Epithelial cell of esophagus (primary cell): ENCODE results near the gene CAMKK1.
A peak's percentile ranks its signal among the peaks of the same experiment; 100 is the strongest.

Source experiments
- DNase-seq: peaks from one replicate; pipeline ENCODE4 v3.0.0; 2010; ENCODE audit warnings: low read depth
- H3K4me3 ChIP-seq: 2 replicates; pipeline ENCODE4 v1.5.1; 2011; ENCODE audit warnings: mild to moderate bottlenecking, low read length, control low read depth
- CTCF ChIP-seq: IDR thresholded peaks from 2 replicates; pipeline ENCODE4 v1.5.1; 2011; ENCODE audit warnings: low read depth, mild to moderate bottlenecking, low read length, control low read depth, inconsistent platforms; ENCODE audit not compliant: insufficient read depth; ENCODE audit errors: missing control alignments

CAMKK1 gene

DNA sequence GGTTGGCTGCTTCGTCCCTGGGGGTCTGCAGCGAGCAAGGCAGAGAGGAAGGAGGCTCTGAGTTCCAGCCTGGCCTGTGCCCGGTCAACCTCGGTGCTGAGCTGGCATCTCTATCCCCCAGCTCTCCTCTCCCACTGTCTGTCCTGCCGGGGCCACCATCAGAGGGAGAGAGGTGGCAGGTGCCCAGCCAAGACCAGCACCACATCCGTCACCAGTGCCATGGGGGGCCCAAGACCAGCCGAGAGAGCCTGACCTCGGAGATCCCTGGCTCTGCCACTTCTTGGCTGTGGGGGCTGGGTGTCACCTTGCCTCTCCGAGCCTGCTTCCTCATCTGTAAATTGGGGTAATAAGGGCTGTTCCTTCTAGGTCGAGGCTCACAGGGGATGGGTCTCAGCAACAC lies 24.0 kb upstream of the CAMKK1 start:
- DNase-seq = no peak

GRCh38 chr17:3915995-3916696 lies 23.3 kb upstream of the CAMKK1 start, which contains the start of gene P2RX1:
Gene P2RX1 (minus strand): TSS chr17:3916465. CDS start chr17:3916225, 240 bp downstream.
- no peak within 1 kb of the TSS for H3K4me3 ChIP-seq
- no peak for DNase-seq
- TF ChIP-seq CTCF = no peak

More for the DNA sequence above, 24.0 kb upstream of the CAMKK1 start:
- H3K4me3 ChIP-seq = no peak overlapping the region
- TF ChIP-seq CTCF = no peak

DNA sequence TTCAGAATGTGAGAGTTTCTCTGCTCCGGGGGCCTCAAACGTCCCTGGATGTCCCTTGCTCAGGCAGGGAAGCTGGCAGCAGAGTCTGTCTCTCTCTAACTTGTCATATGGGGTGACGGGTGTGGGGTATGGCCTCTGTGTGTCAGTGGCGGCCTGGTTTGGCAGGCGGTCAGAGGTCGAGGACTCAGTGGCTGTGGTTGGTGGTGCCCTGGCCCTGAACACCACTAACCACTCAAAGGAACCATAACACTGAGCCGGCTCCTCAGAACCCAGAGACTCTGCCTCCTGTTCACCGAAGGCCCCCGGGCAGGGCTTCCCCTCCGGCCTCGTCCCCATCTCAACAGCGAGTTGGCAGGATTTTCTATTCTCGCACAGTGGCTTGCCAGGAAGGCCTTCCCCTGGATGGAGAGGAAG lies 22.7 kb upstream of the CAMKK1 start:
- no peak for DNase-seq
- no peak overlapping the region for H3K4me3 ChIP-seq
- no peak for TF ChIP-seq CTCF

DNA sequence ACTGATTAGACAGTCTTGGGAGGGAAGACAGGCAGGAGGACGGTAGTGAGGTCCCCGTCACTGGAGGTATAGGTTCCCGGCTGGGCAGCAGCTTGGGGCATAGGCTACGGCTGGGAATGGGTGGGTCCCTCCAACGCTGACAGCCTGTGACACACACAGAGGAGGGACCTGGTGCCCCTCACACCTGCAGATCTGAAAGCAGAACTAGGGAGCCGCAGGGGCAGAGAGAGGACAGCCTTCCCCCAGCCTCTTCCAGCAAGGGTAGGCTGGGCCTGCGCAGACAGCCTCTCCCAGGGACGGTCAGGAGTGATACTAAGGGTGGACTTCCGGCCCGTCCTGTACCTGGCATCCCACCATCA lies 21.4 kb upstream of the CAMKK1 start:
- H3K4me3 ChIP-seq = no peak overlapping the region
- no peak for TF ChIP-seq CTCF
- DNase-seq = no peak

DNA sequence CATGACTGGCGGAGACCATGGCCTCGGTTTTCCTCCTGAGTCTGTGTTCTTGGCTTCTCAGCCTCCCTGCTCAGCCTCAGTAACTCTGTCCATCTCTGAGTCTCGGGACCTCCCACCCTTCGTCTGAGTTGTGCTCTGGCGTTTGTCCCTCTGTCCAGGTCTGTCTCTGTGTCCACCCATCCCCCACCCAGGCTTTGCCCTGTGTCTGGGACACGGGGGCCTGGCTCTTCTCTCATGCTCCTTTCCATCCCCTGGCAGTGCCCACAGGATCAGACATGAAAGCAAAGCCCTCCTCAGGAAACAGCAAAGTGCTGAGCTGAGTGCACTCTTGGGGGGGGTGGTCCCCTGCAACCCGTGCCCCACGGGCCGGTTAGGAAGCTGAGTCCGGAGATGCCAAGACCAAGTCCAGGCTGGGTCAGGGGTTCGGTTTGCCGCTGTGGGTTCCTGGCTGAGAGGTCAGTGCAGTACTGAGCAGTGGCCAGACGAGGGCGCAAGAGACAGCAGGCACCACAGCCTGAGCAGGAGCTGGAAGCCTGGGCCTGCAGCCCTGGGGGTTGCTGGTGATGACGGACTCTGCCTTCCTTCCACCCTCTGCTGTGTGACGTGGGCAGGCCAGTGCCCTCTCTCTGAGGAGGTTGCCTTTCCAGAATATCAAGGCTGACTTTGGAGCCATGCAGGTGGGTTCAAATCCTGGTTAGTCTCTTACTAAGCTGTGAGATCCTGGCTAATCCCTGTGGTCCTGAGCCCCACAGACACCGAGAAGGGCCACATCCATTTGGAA lies 20.9 kb upstream of the CAMKK1 start:
- no peak overlapping the region for H3K4me3 ChIP-seq

DNA sequence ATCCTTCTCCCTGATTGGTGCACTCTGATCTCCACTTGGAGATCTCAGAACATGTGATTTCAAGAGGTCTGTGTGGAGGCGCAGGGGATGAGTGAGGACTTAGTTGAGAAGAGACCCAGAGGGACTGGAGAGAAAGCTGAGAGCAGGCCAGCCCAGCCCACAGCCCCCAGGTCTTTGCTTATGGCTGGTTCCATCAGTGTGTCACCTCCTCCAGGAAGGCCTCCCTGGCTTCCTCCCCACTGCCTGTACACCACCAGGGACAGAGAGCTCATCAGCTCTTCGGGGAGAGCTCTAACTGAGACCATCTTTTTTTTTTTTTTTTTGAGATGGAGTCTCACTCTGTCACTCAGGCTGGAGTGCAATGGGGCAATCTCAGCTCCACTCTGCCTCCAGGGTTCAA lies 20.0 kb upstream of the CAMKK1 start:
- no peak for TF ChIP-seq CTCF
- no peak overlapping the region for H3K4me3 ChIP-seq
- DNase-seq = no peak

More for the DNA sequence above, 20.9 kb upstream of the CAMKK1 start:
- DNase-seq = peak; percentile 60
- TF ChIP-seq CTCF = peak; percentile 95
